ENCODE data around the gene RHO.

Gene RHO

DNA sequence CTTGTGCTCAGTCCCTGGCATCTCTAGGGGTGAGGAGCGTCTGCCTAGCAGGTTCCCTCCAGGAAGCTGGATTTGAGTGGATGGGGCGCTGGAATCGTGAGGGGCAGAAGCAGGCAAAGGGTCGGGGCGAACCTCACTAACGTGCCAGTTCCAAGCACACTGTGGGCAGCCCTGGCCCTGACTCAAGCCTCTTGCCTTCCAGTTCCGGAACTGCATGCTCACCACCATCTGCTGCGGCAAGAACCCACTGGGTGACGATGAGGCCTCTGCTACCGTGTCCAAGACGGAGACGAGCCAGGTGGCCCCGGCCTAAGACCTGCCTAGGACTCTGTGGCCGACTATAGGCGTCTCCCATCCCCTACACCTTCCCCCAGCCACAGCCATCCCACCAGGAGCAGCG, 5.0 kb downstream of the RHO start:
- H3K9me3 ChIP-seq (ENCODE audit: control insufficient read depth, low read length): no peaks in the 10 kb centered on the region
- H3K18ac ChIP-seq (ENCODE audit: low read depth in 1 of 2, low read length in 2 of 2): no peak overlapping the region
- no peak overlapping the region for H3K4me2 ChIP-seq (ENCODE audit: low read length, poor library complexity, severe bottlenecking)
- H3K4me1 ChIP-seq (ENCODE audit: control insufficient read depth, insufficient read depth, low read depth, low read length): peaks cover 32% of the 10 kb centered on the region
- no peak overlapping the region for H2BK15ac ChIP-seq (ENCODE audit: low read depth, poor library complexity, severe bottlenecking)
- 96% methylated on average over 14 of the region's 16 CpGs for WGBS
- no peak overlapping the region for H2BK12ac ChIP-seq (ENCODE audit: low read length in 2 of 2)
- H3K23ac ChIP-seq (ENCODE audit: low read length in 2 of 2): no peak overlapping the region
- H3K4ac ChIP-seq (ENCODE audit: low read depth in 1 of 2, low read length in 2 of 2): no peak overlapping the region
- H2BK5ac ChIP-seq (ENCODE audit: low read depth, low read length, poor library complexity, severe bottlenecking): no peak overlapping the region
- H2AFZ ChIP-seq (ENCODE audit: low read depth, low read length): no peak overlapping the region
- H3K9ac ChIP-seq (ENCODE audit: low read length): no peak overlapping the region
- no peak overlapping the region for H4K8ac ChIP-seq (ENCODE audit: low read length)
- no peaks in the 10 kb centered on the region for H3K27me3 ChIP-seq (ENCODE audit: control insufficient read depth in 1 of 2, insufficient read depth in 1 of 2, low read length in 2 of 2)
- H3K4me3 ChIP-seq (ENCODE audit: insufficient read depth in 1 of 2, low read depth in 1 of 2, low read length in 2 of 2): no peak overlapping the region
- no peak overlapping the region for H2BK120ac ChIP-seq (ENCODE audit: low read depth, low read length)
- no peaks in the 10 kb centered on the region for H3K79me1 ChIP-seq (replicated peaks; ENCODE audit: low read length, poor library complexity, severe bottlenecking)
- H2AK5ac ChIP-seq (ENCODE audit: low read length, severe bottlenecking): no peak overlapping the region
- H3K27ac ChIP-seq (ENCODE audit: low read length, poor library complexity, severe bottlenecking): no peak overlapping the region
- H4K91ac ChIP-seq (ENCODE audit: low read length): no peak overlapping the region
- H3K14ac ChIP-seq (ENCODE audit: low read length in 2 of 2): no peak overlapping the region
- no peak for DNase-seq
- no peaks in the 10 kb centered on the region for H3K36me3 ChIP-seq (ENCODE audit: control insufficient read depth in 1 of 2, insufficient read depth in 2 of 2, low read depth in 1 of 2, low read length in 2 of 2)

DNA sequence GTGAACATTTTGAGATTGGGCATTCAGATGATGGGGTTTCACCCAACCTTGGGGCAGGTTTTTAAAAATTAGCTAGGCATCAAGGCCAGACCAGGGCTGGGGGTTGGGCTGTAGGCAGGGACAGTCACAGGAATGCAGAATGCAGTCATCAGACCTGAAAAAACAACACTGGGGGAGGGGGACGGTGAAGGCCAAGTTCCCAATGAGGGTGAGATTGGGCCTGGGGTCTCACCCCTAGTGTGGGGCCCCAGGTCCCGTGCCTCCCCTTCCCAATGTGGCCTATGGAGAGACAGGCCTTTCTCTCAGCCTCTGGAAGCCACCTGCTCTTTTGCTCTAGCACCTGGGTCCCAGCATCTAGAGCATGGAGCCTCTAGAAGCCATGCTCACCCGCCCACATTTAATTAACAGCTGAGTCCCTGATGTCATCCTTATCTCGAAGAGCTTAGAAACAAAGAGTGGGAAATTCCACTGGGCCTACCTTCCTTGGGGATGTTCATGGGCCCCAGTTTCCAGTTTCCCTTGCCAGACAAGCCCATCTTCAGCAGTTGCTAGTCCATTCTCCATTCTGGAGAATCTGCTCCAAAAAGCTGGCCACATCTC, 6.1 kb downstream of the RHO start:
- Histone ChIP-seq H3K27me3 (ENCODE audit: control insufficient read depth in 1 of 2, insufficient read depth in 1 of 2, low read length in 2 of 2) (no peaks in the 10 kb centered on the region), H2BK15ac (ENCODE audit: low read depth, poor library complexity, severe bottlenecking) (no peak overlapping the region), H3K18ac (ENCODE audit: low read depth in 1 of 2, low read length in 2 of 2) (no peak overlapping the region), H3K4ac (ENCODE audit: low read depth in 1 of 2, low read length in 2 of 2) (no peak overlapping the region), H3K9ac (ENCODE audit: low read length) (no peak overlapping the region), H2AK5ac (ENCODE audit: low read length, severe bottlenecking) (peak overlapping the region; percentile 33), H3K14ac (ENCODE audit: low read length in 2 of 2) (no peak overlapping the region), H3K23ac (ENCODE audit: low read length in 2 of 2) (no peak overlapping the region), H3K4me2 (ENCODE audit: low read length, poor library complexity, severe bottlenecking) (peak overlapping the region; percentile 31), H4K91ac (ENCODE audit: low read length) (no peak overlapping the region), H3K4me1 (ENCODE audit: control insufficient read depth, insufficient read depth, low read depth, low read length) (peaks cover 26% of the 10 kb centered on the region), H3K36me3 (ENCODE audit: control insufficient read depth in 1 of 2, insufficient read depth in 2 of 2, low read depth in 1 of 2, low read length in 2 of 2) (no peaks in the 10 kb centered on the region), H3K9me3 (ENCODE audit: control insufficient read depth, low read length) (no peaks in the 10 kb centered on the region), H2BK5ac (ENCODE audit: low read depth, low read length, poor library complexity, severe bottlenecking) (no peak overlapping the region), H2AFZ (ENCODE audit: low read depth, low read length) (no peak overlapping the region), H4K8ac (ENCODE audit: low read length) (no peak overlapping the region), H3K27ac (ENCODE audit: low read length, poor library complexity, severe bottlenecking) (no peak overlapping the region), H3K4me3 (ENCODE audit: insufficient read depth in 1 of 2, low read depth in 1 of 2, low read length in 2 of 2) (no peak overlapping the region), H3K79me1 (replicated peaks; ENCODE audit: low read length, poor library complexity, severe bottlenecking) (no peaks in the 10 kb centered on the region), H2BK120ac (ENCODE audit: low read depth, low read length) (no peak overlapping the region), H2BK12ac (ENCODE audit: low read length in 2 of 2) (no peak overlapping the region)
- no peak for DNase-seq
- WGBS: 83% methylated on average over 4 of the region's 4 CpGs

DNA sequence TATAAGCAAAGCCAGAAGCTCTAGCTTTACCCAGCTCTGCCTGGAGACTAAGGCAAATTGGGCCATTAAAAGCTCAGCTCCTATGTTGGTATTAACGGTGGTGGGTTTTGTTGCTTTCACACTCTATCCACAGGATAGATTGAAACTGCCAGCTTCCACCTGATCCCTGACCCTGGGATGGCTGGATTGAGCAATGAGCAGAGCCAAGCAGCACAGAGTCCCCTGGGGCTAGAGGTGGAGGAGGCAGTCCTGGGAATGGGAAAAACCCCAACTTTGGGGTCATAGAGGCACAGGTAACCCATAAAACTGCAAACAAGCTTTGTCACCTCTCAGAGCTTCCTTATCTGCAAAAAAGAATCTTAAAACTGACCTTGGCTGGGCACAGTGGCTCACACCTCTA, 6.6 kb downstream of the RHO start:
- H2BK15ac ChIP-seq (ENCODE audit: low read depth, poor library complexity, severe bottlenecking): no peak overlapping the region
- no peak overlapping the region for H2BK120ac ChIP-seq (ENCODE audit: low read depth, low read length)
- no peak overlapping the region for H3K14ac ChIP-seq (ENCODE audit: low read length in 2 of 2)
- H3K27ac ChIP-seq (ENCODE audit: low read length, poor library complexity, severe bottlenecking): no peak overlapping the region
- no peak overlapping the region for H3K4ac ChIP-seq (ENCODE audit: low read depth in 1 of 2, low read length in 2 of 2)
- H2AK5ac ChIP-seq (ENCODE audit: low read length, severe bottlenecking): no peak overlapping the region
- no peak overlapping the region for H3K23ac ChIP-seq (ENCODE audit: low read length in 2 of 2)
- DNase-seq: no peak
- H3K9me3 ChIP-seq (ENCODE audit: control insufficient read depth, low read length): no peaks in the 10 kb centered on the region
- H2AFZ ChIP-seq (ENCODE audit: low read depth, low read length): no peak overlapping the region
- no peaks in the 10 kb centered on the region for H3K79me1 ChIP-seq (replicated peaks; ENCODE audit: low read length, poor library complexity, severe bottlenecking)
- H3K27me3 ChIP-seq (ENCODE audit: control insufficient read depth in 1 of 2, insufficient read depth in 1 of 2, low read length in 2 of 2): no peaks in the 10 kb centered on the region
- H3K36me3 ChIP-seq (ENCODE audit: control insufficient read depth in 1 of 2, insufficient read depth in 2 of 2, low read depth in 1 of 2, low read length in 2 of 2): no peaks in the 10 kb centered on the region
- no peak overlapping the region for H3K4me3 ChIP-seq (ENCODE audit: insufficient read depth in 1 of 2, low read depth in 1 of 2, low read length in 2 of 2)
- no peak overlapping the region for H3K18ac ChIP-seq (ENCODE audit: low read depth in 1 of 2, low read length in 2 of 2)
- H2BK12ac ChIP-seq (ENCODE audit: low read length in 2 of 2): no peak overlapping the region
- 100% methylated on average over 1 of the region's 1 CpG for WGBS
- no peak overlapping the region for H3K4me2 ChIP-seq (ENCODE audit: low read length, poor library complexity, severe bottlenecking)
- peaks cover 25% of the 10 kb centered on the region for H3K4me1 ChIP-seq (ENCODE audit: control insufficient read depth, insufficient read depth, low read depth, low read length)
- no peak overlapping the region for H4K8ac ChIP-seq (ENCODE audit: low read length)
- no peak overlapping the region for H3K9ac ChIP-seq (ENCODE audit: low read length)
- no peak overlapping the region for H4K91ac ChIP-seq (ENCODE audit: low read length)
- no peak overlapping the region for H2BK5ac ChIP-seq (ENCODE audit: low read depth, low read length, poor library complexity, severe bottlenecking)

DNA sequence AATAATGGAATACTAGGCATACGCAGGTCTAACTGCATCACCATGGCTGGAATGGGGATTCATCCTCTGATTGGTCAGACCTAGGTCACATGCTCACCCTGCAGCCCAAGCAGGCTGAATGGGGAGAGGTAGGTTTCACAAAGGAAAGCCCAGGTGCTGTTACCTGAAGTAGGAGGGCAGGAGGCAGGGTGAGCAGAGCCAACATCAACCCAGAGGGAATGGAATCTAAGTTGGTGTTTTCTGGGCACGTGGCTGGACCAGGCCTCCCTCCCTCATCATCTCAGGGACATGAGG, 7.9 kb downstream of the RHO start:
- H2BK12ac ChIP-seq (ENCODE audit: low read length in 2 of 2): no peak overlapping the region
- no peak overlapping the region for H4K91ac ChIP-seq (ENCODE audit: low read length)
- H2AK5ac ChIP-seq (ENCODE audit: low read length, severe bottlenecking): no peak overlapping the region
- H3K18ac ChIP-seq (ENCODE audit: low read depth in 1 of 2, low read length in 2 of 2): no peak overlapping the region
- H2AFZ ChIP-seq (ENCODE audit: low read depth, low read length): no peak overlapping the region
- no peaks in the 10 kb centered on the region for H3K9me3 ChIP-seq (ENCODE audit: control insufficient read depth, low read length)
- H3K4me1 ChIP-seq (ENCODE audit: control insufficient read depth, insufficient read depth, low read depth, low read length): peaks cover 16% of the 10 kb centered on the region
- H3K4me2 ChIP-seq (ENCODE audit: low read length, poor library complexity, severe bottlenecking): no peak overlapping the region
- no peaks in the 10 kb centered on the region for H3K79me1 ChIP-seq (replicated peaks; ENCODE audit: low read length, poor library complexity, severe bottlenecking)
- H2BK120ac ChIP-seq (ENCODE audit: low read depth, low read length): no peak overlapping the region
- no peak overlapping the region for H3K14ac ChIP-seq (ENCODE audit: low read length in 2 of 2)
- no peak overlapping the region for H2BK15ac ChIP-seq (ENCODE audit: low read depth, poor library complexity, severe bottlenecking)
- no peak overlapping the region for H3K9ac ChIP-seq (ENCODE audit: low read length)
- no peaks in the 10 kb centered on the region for H3K36me3 ChIP-seq (ENCODE audit: control insufficient read depth in 1 of 2, insufficient read depth in 2 of 2, low read depth in 1 of 2, low read length in 2 of 2)
- H3K27ac ChIP-seq (ENCODE audit: low read length, poor library complexity, severe bottlenecking): no peak overlapping the region
- H3K4ac ChIP-seq (ENCODE audit: low read depth in 1 of 2, low read length in 2 of 2): no peak overlapping the region
- H3K23ac ChIP-seq (ENCODE audit: low read length in 2 of 2): no peak overlapping the region
- no peak overlapping the region for H2BK5ac ChIP-seq (ENCODE audit: low read depth, low read length, poor library complexity, severe bottlenecking)
- H3K27me3 ChIP-seq (ENCODE audit: control insufficient read depth in 1 of 2, insufficient read depth in 1 of 2, low read length in 2 of 2): no peaks in the 10 kb centered on the region
- H4K8ac ChIP-seq (ENCODE audit: low read length): no peak overlapping the region
- no peak overlapping the region for H3K4me3 ChIP-seq (ENCODE audit: insufficient read depth in 1 of 2, low read depth in 1 of 2, low read length in 2 of 2)
- 92% methylated on average over 1 of the region's 2 CpGs for WGBS
- no peak for DNase-seq

Measured in mesenchymal stem cell (in vitro differentiated cells and primary cell).